SW480 (cell line): Measurements from ENCODE around the gene PARP4.
"Not testable (repeated sequence)": the region's sequence is repeated elsewhere in the genome, so short reads cannot be mapped to it uniquely, and the experiment has no call there.

Experiments
- DNase-seq: peaks from one replicate; pipeline ENCODE4 v3.0.0-alpha.2; 2016; ENCODE audit warnings: low spot score

The PARP4 gene

GRCh38 chr13:24450530-24450929, 62.0 kb downstream of the PARP4 start:
- no peak for DNase-seq

GRCh38 chr13:24444851-24445250, 67.7 kb downstream of the PARP4 start:
- not testable (repeated sequence) for DNase-seq

GRCh38 chr13:24443366-24443765, 69.2 kb downstream of the PARP4 start:
- DNase-seq, result no peak

GRCh38 chr13:24426045-24426444, 86.5 kb downstream of the PARP4 start:
- not testable (repeated sequence) for DNase-seq

- not testable (repeated sequence) for DNase-seq
Measured at GRCh38 chr13:24419668-24420067, 92.9 kb downstream of the PARP4 start.

GRCh38 chr13:24407844-24408243, 104.7 kb downstream of the PARP4 start:
- no peak for DNase-seq

GRCh38 chr13:24406524-24406923, 106.1 kb downstream of the PARP4 start:
- DNase-seq, result no peak

- no peak for DNase-seq
Measured at GRCh38 chr13:24396821-24397220, 115.8 kb downstream of the PARP4 start.

- DNase-seq, result no peak
Measured at GRCh38 chr13:24392972-24393371, 119.6 kb downstream of the PARP4 start.

GRCh38 chr13:24391771-24392683, 120.6 kb downstream of the PARP4 start:
- not testable (repeated sequence) for DNase-seq

GRCh38 chr13:24390795-24391194, 121.8 kb downstream of the PARP4 start:
- DNase-seq, result not testable (repeated sequence)

- DNase-seq, result no peak
Measured at GRCh38 chr13:24389506-24389905, 123.1 kb downstream of the PARP4 start.

GRCh38 chr13:24388743-24389142, 123.8 kb downstream of the PARP4 start:
- DNase-seq, result not testable (repeated sequence)

GRCh38 chr13:24386816-24387708, 125.5 kb downstream of the PARP4 start:
- DNase-seq, result no peak

GRCh38 chr13:24385902-24386301, 126.7 kb downstream of the PARP4 start:
- DNase-seq, result no peak

GRCh38 chr13:24384946-24385345, 127.6 kb downstream of the PARP4 start:
- not testable (repeated sequence) for DNase-seq

GRCh38 chr13:24384091-24384490, 128.5 kb downstream of the PARP4 start:
- DNase-seq, result not testable (repeated sequence)

- DNase-seq, result no peak
Measured at GRCh38 chr13:24381541-24382265, 130.9 kb downstream of the PARP4 start.

- not testable (repeated sequence) for DNase-seq
Measured at GRCh38 chr13:24380881-24381280, 131.7 kb downstream of the PARP4 start.

- DNase-seq, result not testable (repeated sequence)
Measured at GRCh38 chr13:24380227-24380626, 132.4 kb downstream of the PARP4 start.

GRCh38 chr13:24371273-24371672, 141.3 kb downstream of the PARP4 start:
- not testable (repeated sequence) for DNase-seq
